Activated CD8-positive, alpha-beta memory T cell treated with anti-CD3 and anti-CD28 coated beads, Interleukin-2, amount 50 U/mL, for 24 hours (primary cell): ENCODE measurements around the gene RYR2.

Experiments used
- DNase-seq: peaks from one replicate; pipeline ENCODE4 v3.0.0-alpha.2; 2020; ENCODE audit errors: extremely low read depth

Gene RYR2

DNA sequence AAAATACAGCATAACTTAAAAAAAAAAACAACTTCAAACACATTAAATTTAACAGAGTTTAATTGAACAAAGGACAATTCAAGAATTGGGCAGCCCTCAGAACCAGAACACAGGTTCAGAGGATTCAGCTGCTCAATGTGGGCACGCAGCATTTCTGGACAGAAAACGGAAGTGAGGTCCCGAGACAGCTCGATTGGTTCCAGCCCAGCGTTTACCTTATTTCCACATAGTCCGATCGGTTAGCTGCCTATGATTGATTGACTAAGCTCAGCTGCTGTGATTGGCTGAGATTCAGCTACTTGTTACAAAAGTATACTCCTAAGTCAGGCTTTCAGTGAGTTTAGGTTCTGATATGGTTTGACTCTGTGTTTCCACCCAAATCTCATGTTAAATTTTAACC lies 815.5 kb downstream of the RYR2 start:
- no peak for DNase-seq

DNA sequence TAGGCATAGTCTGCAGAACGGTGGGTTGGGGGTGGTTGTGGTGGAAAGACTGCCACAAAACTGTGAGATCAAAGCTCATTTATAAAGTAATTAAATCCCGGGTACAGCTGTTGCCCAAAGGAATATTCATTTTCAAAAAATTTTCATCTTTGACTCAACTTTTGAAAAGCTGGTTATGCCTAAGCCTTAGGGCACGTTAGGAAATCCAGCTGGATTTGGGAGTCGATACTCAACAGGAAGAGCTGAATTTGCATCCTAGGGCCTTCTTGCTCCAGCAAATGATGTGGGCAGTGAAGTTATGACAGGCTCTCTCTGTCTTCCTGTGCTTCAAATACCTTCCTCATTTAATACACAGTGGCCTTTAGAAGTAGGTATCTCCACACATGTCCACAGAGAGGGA lies 817.0 kb downstream of the RYR2 start:
- DNase-seq: no peak

DNA sequence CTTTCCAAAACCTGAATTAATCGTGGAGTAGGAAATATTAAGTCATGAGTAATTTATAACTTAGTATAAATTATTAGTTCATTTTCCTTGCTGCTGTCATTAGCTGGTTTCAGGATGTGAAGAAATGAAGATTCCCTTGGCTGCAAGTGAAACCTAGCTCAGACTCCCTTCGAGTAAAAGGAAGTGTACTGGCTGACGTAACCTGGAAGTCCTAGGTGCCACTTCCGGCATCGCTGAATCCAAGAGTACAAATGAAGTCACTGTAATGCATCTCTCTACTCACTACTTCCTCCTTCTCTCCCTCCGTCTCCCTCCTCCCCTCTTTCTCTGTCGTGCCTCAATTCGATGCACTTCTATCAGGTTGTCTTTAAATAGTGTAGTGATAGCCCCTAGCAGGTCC lies 820.0 kb downstream of the RYR2 start:
- DNase-seq: no peak

DNA sequence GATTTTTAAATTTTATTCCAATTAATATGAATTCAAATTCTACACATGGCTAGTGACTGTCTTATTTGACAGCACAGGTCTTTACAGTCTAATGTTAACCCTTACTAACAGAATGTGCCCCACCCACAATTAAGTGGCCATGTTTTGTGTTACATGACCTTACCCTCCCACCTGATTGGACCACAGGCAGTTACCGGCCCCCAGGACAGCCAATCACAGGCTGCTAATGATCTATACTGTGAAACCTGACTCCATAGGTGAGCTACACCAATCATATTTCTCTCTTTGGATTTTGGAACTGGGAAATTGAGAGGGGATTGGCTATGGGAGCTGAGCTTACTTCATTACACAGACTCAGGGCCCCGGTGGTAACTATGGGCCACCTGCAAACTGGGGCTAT lies 821.2 kb downstream of the RYR2 start:
- DNase-seq: no peak

DNA sequence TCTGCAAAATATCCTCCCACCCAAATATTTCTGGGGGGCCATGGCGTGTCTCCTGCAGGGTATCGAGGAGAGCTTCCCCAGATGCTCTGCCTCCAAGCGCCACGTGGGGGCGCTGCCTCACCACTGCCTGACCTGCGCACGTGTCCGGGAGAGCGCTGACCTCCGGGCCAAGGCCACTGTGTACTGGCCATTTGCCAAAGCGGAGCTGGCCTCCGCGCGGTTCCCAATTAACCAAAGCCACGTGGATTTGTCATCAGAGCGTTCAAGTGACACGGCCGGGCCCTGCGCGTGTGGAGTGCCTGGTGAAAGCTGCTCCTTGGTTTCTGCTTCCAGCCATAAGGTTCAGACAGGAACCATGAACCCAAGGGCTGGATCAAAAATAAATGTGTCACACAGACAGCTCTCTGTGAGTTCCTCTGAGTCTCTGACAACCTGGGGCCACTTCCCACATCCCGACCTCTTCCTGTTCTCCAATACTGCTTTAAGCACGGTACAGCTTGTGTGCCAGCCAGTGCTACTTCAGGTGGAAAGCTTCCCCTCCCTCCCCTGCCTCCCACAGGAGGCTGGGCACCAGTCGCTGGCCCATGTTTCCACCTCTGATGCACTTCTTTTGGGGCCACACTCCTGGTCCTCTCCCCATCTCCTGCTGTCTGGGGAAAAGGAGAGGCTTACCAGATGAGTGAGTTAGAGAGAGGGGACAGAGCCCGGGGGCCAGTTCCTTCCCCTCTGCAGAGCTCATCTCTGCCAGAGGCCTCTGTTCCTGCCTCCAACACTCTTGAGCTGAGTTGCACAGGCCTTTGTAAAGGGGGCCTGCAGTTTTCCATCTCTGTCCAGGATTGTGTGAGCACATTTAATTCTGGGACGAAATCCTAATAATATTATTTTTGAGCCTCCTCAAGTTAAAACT lies 822.6 kb downstream of the RYR2 start:
- no peak for DNase-seq

DNA sequence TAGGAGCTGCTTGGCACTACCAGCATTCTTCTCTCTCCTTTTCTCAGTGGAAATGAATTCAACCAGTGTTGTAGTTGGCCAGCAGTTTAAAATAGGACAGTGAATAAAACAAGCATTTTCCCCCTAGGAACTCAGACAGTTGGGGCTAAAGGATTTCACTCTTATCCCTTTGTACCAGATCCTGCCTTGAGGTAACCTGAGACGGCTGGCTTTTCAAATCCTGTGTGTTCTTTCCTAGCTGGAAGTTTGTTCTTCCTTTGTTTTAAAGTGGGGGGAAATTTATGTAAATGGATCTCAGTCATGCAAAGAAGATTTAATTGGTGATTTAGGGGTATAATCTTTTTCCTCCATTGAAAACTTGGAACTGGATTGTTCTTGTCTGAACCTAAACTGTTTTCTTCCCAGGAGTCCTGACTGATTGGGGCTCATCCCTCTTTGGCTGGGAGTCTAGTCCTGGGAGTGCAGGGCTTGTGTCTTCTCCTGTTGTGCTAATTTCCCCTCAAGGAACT lies 825.5 kb downstream of the RYR2 start:
- DNase-seq: no peak

DNA sequence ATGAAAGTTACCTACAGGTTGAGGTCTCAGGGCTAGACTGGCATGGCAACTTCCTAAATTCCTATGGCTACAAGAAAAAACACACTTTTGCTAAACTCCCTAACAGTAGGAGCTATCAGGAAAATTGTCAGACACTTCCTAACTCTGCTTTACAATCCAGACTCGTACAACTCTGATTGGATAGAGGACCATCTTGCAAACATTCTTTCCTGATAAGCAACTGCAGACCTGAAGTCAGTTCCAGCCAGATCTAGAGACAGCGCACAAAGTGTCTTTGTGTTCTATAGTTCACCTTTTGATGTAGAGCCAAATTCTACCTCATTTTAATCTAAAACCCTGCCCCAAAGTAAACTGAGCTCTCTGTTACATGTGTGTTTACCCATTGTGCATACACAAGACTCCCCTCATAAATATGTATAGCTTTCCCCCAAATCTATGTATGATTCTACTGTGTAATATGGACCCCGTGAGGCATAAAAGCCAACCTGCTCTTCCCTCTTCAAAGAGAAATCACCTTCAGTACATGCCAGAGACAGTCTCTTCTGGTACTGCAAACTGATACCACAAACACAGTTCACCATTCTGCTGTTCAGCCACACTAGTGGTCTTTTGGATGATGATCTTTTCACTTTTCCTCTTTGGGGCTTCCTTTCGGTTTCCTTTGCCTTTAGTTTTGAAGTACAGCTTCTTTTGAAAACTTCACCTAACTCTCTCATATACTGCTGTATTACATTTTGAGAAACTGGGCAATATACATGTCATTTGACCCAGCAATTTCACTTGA lies 827.0 kb downstream of the RYR2 start:
- DNase-seq: no peak

DNA sequence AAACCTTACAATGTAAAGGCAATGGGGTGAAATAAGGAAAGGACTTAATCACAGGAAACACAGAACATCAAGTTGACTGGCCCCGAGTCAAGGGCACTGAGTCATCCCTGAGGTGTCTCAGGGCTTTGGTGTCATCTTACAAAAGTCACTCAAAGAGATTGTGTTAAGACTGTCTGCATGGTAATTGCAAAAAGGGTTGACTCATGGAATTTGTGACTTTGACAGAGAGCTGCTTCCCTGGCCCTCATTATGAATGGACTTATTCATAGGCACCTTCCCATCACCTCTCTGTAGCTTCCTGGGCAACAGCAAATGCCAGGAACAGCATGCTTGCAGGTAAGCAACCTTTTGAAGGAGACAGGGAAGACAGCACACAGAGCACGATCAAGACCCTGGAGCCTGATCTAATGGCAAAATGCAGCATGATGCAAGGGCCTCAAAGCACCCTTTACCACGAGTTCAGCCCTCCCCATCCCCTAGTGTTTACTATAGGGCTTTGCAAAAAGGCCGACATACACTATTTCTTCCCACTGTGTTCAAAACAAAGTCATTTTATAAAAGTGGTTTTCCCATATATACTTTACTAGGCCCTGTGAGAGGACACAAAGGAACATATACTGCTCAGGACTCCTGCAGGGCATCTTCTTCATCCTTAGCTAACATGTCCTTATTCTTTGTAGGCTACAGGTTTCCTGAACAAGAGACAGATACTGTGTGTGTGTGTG lies 831.7 kb downstream of the RYR2 start:
- no peak for DNase-seq

DNA sequence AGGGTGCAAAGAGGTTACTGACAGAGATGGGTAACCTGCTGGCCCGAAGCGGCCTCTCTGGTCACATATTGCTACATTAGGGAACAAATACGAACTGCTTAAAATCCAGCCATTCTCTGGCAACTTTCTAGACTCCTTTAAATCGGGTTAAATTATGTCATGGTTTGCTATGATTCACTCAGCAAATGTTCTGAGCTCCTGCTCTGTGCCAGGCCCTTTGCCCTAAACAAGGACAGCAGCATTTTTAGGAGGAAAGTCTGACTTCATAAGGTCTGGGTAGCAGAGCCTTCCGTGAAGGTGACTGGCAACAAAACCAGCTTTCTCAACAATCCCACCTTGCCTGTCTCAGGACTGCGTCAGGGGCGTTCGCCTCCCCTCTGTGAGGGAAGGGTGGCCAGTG lies 833.3 kb downstream of the RYR2 start:
- no peak for DNase-seq

DNA sequence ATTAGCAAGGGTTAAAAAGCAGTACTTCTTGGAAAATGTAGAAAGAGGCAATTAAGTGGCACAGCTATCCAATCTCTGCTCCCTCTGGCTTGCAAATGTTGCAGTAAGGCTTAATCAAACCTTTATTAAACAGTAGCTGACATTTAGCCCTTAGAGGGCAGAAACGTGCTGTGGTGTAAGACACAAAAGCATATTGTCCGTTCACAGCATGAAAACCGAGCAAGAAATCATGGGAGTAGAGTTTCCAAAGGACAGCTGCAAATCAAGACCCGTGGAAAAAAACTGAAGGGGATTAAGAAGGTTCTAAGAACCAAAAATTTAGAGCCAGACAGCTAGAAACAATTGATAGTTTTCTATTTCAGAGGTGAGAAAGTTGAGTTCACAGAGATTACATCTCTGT lies 835.6 kb downstream of the RYR2 start:
- DNase-seq: no peak

DNA sequence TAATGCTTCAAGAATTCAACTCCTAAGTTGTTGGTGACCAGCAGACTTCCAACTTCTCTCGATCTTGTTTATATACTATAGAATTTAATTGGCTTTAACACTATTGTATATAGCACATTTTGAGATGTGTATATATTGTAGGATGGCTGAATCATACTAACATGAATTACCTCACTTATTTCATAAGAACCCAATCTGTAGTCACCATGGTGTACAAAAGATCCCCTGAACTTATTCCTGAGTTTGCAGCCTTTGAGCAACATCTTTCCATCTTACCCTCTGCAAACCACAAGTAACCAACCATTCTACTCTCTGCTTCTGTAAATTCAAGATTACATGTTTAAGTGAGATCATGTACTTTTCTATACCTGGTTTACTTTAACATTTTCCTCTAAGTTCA lies 836.4 kb downstream of the RYR2 start:
- no peak for DNase-seq

DNA sequence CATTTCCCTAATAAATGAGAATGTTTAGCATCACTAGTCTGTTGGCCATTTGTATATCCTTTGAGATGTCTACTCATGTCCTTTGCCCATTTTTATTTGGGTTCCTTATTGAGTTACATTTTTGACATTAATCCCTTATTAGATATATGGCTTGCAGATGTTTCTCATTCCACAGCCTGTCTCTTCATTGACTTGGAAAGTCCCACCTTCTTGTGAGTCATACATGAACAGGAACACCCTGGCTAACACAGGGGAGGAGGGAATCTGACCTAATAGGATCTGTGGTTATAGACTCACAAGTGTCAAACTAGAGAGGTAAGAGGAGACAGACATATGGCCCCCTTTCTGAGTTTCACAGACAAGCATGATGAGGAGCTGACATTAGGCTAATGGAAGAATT lies 837.2 kb downstream of the RYR2 start:
- no peak for DNase-seq
